Sigmoid colon (tissue), 7 donors: ENCODE data around the gene TRAPPC3L. TPM values are rescaled to one million over a fixed set of nuclear protein-coding genes. Genes with fewer than 3 reads are reported as not detected.

Source experiments
- DNase-seq: peaks from one replicate; pipeline ENCODE4 v3.0.0-alpha.2; 2019
- H3K27ac ChIP-seq, 4 donors: fragments of 200-600 bp; sonication (generic); one replicate each; pipeline ENCODE4 v1.5.1; 2016 to 2019; ENCODE audit warnings: mild to moderate bottlenecking in 1 of 4
- H3K27me3 ChIP-seq, 3 donors: fragments of 200-600 bp; sonication (generic); one replicate each; pipeline ENCODE4 v1.5.1; 2019; ENCODE audit warnings: mild to moderate bottlenecking in 1 of 3
- H3K36me3 ChIP-seq, 4 donors: fragments of 200-600 bp; sonication (generic); one replicate each; pipeline ENCODE4 v1.5.1; 2016 to 2019
- H3K4me1 ChIP-seq, 4 donors: fragments of 200-600 bp; sonication (generic); one replicate each; pipeline ENCODE4 v1.5.1; 2017 to 2019
- H3K4me3 ChIP-seq, 4 donors: fragments of 200-600 bp; sonication (generic); one replicate each; pipeline ENCODE4 v1.5.1; 2017 to 2019; ENCODE audit warnings: mild to moderate bottlenecking in 2 of 4, moderate library complexity in 1 of 4
- H3K9me3 ChIP-seq, 4 donors: fragments of 200-600 bp in 3 of 4; sonication (generic) in 3 of 4; one replicate each; pipeline versions ENCODE4 v1.5.1 to v1.6.1; 2013 to 2019
- CTCF ChIP-seq, 4 experiments: fragments of 450-650 bp in 3 of 4; fragments of 200-600 bp in 1 of 4; IDR thresholded peaks; one replicate each; pipeline ENCODE4 v1.5.1; 2016 to 2019; ENCODE audit warnings: antibody characterized with exemption in 4 of 4, mild to moderate bottlenecking in 3 of 4, moderate library complexity in 2 of 4
- EP300 ChIP-seq, 4 donors: sonication (generic); formaldehyde crosslinking; IDR thresholded peaks; one replicate each; pipeline ENCODE4 v1.6.1; 2017; ENCODE audit warnings: antibody characterized with exemption in 4 of 4
- POLR2A ChIP-seq, 2 donors: fragments of 450-650 bp; IDR thresholded peaks; one replicate each; pipeline ENCODE4 v1.6.1; 2016; ENCODE audit warnings: antibody characterized with exemption in 2 of 2, mild to moderate bottlenecking in 2 of 2, moderate library complexity in 2 of 2
- POLR2AphosphoS5 ChIP-seq, 4 donors: sonication (generic); formaldehyde crosslinking; IDR thresholded peaks; one replicate each; pipeline ENCODE4 v1.6.1; 2017; ENCODE audit warnings: antibody characterized with exemption in 4 of 4
- WGBS, 2 donors: extraction: QIAGEN DNeasy Blood & Tissue Kit; methylation state at CpG; one replicate each; pipeline ENCODE4 v1.1.7; 2013; 5-methylcytosine and 5-hydroxymethylcytosine counted together
- intact Hi-C: fragments of 100-400 bp; cut with DNase I; formaldehyde crosslinking; loops from one replicate; pipeline ENCODE4 v1.15.1; 2023
- polyA plus RNA-seq, 3 donors: library from polyadenylated mRNA; stranded (reverse); fragments of 200-250 nt; gene quantifications; one replicate each; pipeline ENCODE4 v1.2.3, GENCODE V29; 2013
- total RNA-seq, 4 donors: library from RNA; depleted of rRNA; stranded (reverse); fragments of >200 nt; gene quantifications; one replicate each; pipeline ENCODE4 v1.1.0, GENCODE V29; 2016
- donor health status: healthy with polysubstance abuse.
- donor health status: Bipolar disorder and iron deficiency.
- donor health status: healthy.

TRAPPC3L gene
- total and polyA plus RNA-seq, 7 donors: not detected

DNA sequence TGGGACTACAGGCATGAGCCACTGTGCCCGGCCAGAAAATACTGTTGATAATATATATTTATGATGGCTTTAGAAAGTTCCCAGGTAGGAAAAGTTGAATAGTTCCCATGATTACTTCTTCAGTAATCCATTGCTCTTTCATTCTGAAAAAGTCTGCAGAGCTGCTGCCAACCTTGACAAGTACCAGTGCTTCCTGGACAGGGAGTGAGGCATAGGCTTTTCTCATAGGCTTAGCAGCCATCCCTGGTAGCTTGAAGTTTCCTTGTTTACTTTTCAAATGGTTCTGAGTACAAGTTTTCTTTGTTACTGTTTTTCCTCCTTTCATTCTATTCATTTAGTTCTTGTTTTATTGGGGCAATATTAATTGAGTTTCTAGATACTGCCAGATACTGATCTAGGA is 33.7 kb upstream of the TRAPPC3L start:
- TF ChIP-seq POLR2A (IDR thresholded peaks at IDR 0.05): no peak
- no peak for TF ChIP-seq EP300 (IDR thresholded peaks at IDR 0.05)
- TF ChIP-seq POLR2AphosphoS5 (IDR thresholded peaks at IDR 0.05): no peak
- no peak for TF ChIP-seq CTCF (IDR thresholded peaks at IDR 0.05)
- no peaks in the 10 kb centered on the region for H3K27me3 ChIP-seq
- no peak overlapping the region for H3K4me3 ChIP-seq
- peaks cover 0 to 56% (median 4%) of the 10 kb centered on the region in 4 donors for H3K36me3 ChIP-seq
- no peak for DNase-seq
- intact Hi-C loops: no loop called here
- H3K4me1 ChIP-seq: peaks cover 0 to 20% (median 10%) of the 10 kb centered on the region in 4 donors
- H3K9me3 ChIP-seq: no peaks in the 10 kb centered on the region
- no peak overlapping the region for H3K27ac ChIP-seq
- 43 to 66% methylated on average over 1 of the region's 1 CpG for WGBS, 2 donors

- peaks cover 0 to 28% (median 15%) of the 10 kb centered on the region in 4 donors for H3K4me1 ChIP-seq
- TF ChIP-seq POLR2A (IDR thresholded peaks at IDR 0.05): no peak
- TF ChIP-seq EP300 (IDR thresholded peaks at IDR 0.05): no peak
- no peak for TF ChIP-seq CTCF (IDR thresholded peaks at IDR 0.05)
- TF ChIP-seq POLR2AphosphoS5 (IDR thresholded peaks at IDR 0.05): no peak
- no peaks in the 10 kb centered on the region for H3K9me3 ChIP-seq
- H3K4me3 ChIP-seq: no peak overlapping the region
- peaks cover 0 to 52% (median 2%) of the 10 kb centered on the region in 4 donors for H3K36me3 ChIP-seq
- no peaks in the 10 kb centered on the region for H3K27me3 ChIP-seq
- intact Hi-C loops: no loop called here
- H3K27ac ChIP-seq: no peak overlapping the region
- DNase-seq: no peak
These were observed 32.9 kb upstream of the TRAPPC3L start for GRCh38 chr6:116578335-116578734.

- peaks cover 0 to 46% (median 0%) of the 10 kb centered on the region in 4 donors for H3K36me3 ChIP-seq
- intact Hi-C loops: no loop called here
- H3K4me1 ChIP-seq: peaks cover 0 to 37% (median 23%) of the 10 kb centered on the region in 4 donors
- no peaks in the 10 kb centered on the region for H3K27me3 ChIP-seq
- TF ChIP-seq POLR2A (IDR thresholded peaks at IDR 0.05): no peak
- no peak for TF ChIP-seq EP300 (IDR thresholded peaks at IDR 0.05)
- TF ChIP-seq POLR2AphosphoS5 (IDR thresholded peaks at IDR 0.05): no peak
- TF ChIP-seq CTCF (IDR thresholded peaks at IDR 0.05): no peak
- WGBS, 2 donors: 86 to 88% methylated on average over 5 of the region's 5 CpGs
- no peaks in the 10 kb centered on the region for H3K9me3 ChIP-seq
- H3K4me3 ChIP-seq: no peak overlapping the region
- DNase-seq: no peak
- no peak overlapping the region for H3K27ac ChIP-seq
These were observed 32.0 kb upstream of the TRAPPC3L start for GRCh38 chr6:116577486-116577885.

- DNase-seq: no peak
- H3K27me3 ChIP-seq: no peaks in the 10 kb centered on the region
- no peak for TF ChIP-seq POLR2A (IDR thresholded peaks at IDR 0.05)
- no peak for TF ChIP-seq POLR2AphosphoS5 (IDR thresholded peaks at IDR 0.05)
- TF ChIP-seq CTCF (IDR thresholded peaks at IDR 0.05): no peak
- no peak for TF ChIP-seq EP300 (IDR thresholded peaks at IDR 0.05)
These were observed 29.7 kb upstream of the TRAPPC3L start for GRCh38 chr6:116575227-116575626.

DNA sequence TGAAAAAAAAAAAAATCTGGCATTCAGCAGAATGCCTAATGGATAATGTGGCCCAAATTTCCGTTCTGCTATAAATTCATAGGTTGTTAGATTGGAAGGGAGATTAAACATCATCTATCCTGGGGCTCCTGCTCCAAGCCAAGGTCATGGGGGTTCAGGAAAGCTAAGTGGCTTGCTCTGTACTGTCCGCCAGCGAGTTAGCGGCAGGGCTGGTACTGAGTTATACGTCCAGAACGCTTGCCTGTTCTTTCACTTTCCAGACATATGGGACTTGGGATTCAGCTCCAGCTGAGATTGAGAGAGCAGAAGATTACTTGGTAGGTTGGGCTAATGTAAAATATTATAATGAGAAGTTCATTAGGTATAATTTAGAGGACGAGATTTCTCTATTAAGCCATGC is 26.7 kb upstream of the TRAPPC3L start:
- peaks cover 0 to 29% (median 0%) of the 10 kb centered on the region in 4 donors for H3K36me3 ChIP-seq
- peak; percentile 65 for DNase-seq
- TF ChIP-seq POLR2AphosphoS5 (IDR thresholded peaks at IDR 0.05) (no peak), EP300 (IDR thresholded peaks at IDR 0.05) (no peak), CTCF (IDR thresholded peaks at IDR 0.05) (no peak), POLR2A (IDR thresholded peaks at IDR 0.05) (no peak)
- intact Hi-C loops: loop anchor here (5.0 kb wide), 4 partner anchors 45 to 295 kb away; partner anchors contain the start of genes DSE, RSPH4A, TSPYL1 and ZUP1
- 1 to 4% methylated on average over 7 of the region's 7 CpGs for WGBS, 2 donors
- peak overlapping the region; percentile 89 to 95 (median 94) for H3K27ac ChIP-seq
- peak overlapping the region; percentile 80 to 91 (median 84) for H3K4me3 ChIP-seq
- no peaks in the 10 kb centered on the region for H3K9me3 ChIP-seq
- H3K4me1 ChIP-seq: peaks cover 0 to 34% (median 26%) of the 10 kb centered on the region in 4 donors
- H3K27me3 ChIP-seq: no peaks in the 10 kb centered on the region

More at GRCh38 chr6:116575227-116575626, 29.7 kb upstream of the TRAPPC3L start:
- H3K27ac ChIP-seq: no peak overlapping the region
- H3K4me3 ChIP-seq: no peak overlapping the region
- peaks cover 0 to 30% (median 0%) of the 10 kb centered on the region in 4 donors for H3K36me3 ChIP-seq
- WGBS, 2 donors: 92 to 96% methylated on average over 2 of the region's 2 CpGs
- H3K4me1 ChIP-seq: peaks cover 0 to 42% (median 30%) of the 10 kb centered on the region in 4 donors
- no peaks in the 10 kb centered on the region for H3K9me3 ChIP-seq
- intact Hi-C loops: no loop called here
